Stimulated activated effector memory CD8-positive, alpha-beta T cell treated with anti-CD3 and anti-CD28 coated beads, Interleukin-12 subunit alpha, Interleukin-12 subunit beta, amount 100 ng/mL, for 72 hours (primary cell): ENCODE data around the gene NEURL3.

Experiments used
- ATAC-seq: fragments of 150-1000 bp; cut with Tn5 transposase; 2 replicates; pipeline ENCODE4 v1.10.0; 2021
- DNase-seq, 2 donors: peaks; one replicate each; pipeline ENCODE4 v3.0.0; 2021 to 2022; ENCODE audit warnings: low spot score in 2 of 2
- H3K27ac Mint-ChIP-seq: one replicate; pipeline ENCODE4 v1.8.0; 2022; ENCODE audit warnings: mild to moderate bottlenecking, mixed read lengths
- H3K36me3 Mint-ChIP-seq: one replicate; pipeline ENCODE4 v1.8.0; 2022; ENCODE audit warnings: mild to moderate bottlenecking, mixed read lengths
- H3K4me1 Mint-ChIP-seq: one replicate; pipeline ENCODE4 v1.8.0; 2022; ENCODE audit warnings: mixed read lengths
- H3K4me3 Mint-ChIP-seq: one replicate; pipeline ENCODE4 v1.8.0; 2022; ENCODE audit warnings: mild to moderate bottlenecking, mixed read lengths
- H3K9me3 Mint-ChIP-seq: one replicate; pipeline ENCODE4 v1.8.0; 2022; ENCODE audit warnings: mixed read lengths

The NEURL3 gene

DNA sequence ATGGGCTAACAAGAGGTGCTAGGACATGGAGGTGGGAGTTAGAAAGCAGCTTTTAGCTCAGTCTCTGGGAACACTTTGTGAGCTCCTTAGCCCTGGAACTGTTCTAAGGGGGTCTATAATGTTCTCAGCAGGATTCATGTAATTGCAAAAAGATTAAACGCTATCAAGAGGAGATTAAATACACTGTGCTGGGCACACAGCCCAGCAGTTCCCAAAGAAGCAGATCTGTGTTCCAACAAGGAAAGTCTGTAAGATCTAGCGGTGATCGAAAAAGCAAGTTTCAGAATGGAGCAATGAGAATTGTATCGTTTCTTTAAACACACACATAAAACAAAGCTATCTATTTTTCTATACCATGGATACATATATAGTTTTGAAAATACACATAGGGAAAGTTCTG lies 29.0 kb upstream of the NEURL3 start:
- Mint-ChIP-seq H3K27ac (peak overlapping the region; percentile 34), H3K4me1 (peaks cover 79% of the 10 kb centered on the region), H3K4me3 (no peak overlapping the region)

DNA sequence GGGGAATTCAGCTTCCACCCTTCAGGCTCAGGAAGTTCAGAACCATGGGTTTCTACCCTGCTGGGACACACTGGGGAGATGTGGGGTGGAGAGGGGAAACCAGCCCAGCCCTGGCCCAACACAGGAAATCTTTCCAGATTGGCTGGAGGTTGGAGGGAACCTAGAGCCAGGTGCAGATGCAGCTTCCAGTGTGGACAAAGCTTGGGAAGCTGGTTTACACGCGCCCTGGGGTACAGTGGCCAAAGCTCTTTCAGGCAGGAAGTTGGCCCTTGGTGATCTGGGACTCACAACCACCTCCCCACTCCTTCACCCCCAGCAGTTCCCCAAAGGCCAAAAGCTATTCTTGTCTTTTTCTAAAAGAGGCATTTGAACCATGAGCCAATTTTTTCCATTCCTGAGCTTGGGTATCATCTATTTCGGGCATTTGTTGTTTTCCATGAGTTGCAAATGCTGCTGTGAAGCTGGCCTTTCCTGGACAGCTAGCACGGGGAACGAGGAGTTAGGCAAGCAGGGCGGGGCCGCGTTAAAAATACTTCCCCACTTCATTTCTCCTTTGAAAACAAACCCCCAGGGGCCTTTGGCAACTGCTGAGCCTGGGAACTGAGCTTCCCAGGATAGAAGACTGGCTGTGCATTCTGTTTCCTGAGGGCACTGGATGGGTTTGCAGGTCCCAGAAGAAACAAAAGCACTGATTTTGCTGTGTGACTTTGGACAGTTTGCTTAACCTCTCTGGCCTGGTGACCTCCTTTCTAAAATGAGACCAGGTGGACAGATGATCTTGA lies 28.3 kb upstream of the NEURL3 start:
- Mint-ChIP-seq H3K27ac (peak overlapping the region; percentile 34), H3K36me3 (peaks cover 36% of the 10 kb centered on the region), H3K9me3 (no peaks in the 10 kb centered on the region), H3K4me3 (no peak overlapping the region), H3K4me1 (peaks cover 79% of the 10 kb centered on the region)
- no peak for DNase-seq
- ATAC-seq = no peak

More for the DNA sequence above, 29.0 kb upstream of the NEURL3 start:
- ATAC-seq (no peak), DNase-seq (no peak)
- peaks cover 37% of the 10 kb centered on the region for H3K36me3 Mint-ChIP-seq
- no peaks in the 10 kb centered on the region for H3K9me3 Mint-ChIP-seq

DNA sequence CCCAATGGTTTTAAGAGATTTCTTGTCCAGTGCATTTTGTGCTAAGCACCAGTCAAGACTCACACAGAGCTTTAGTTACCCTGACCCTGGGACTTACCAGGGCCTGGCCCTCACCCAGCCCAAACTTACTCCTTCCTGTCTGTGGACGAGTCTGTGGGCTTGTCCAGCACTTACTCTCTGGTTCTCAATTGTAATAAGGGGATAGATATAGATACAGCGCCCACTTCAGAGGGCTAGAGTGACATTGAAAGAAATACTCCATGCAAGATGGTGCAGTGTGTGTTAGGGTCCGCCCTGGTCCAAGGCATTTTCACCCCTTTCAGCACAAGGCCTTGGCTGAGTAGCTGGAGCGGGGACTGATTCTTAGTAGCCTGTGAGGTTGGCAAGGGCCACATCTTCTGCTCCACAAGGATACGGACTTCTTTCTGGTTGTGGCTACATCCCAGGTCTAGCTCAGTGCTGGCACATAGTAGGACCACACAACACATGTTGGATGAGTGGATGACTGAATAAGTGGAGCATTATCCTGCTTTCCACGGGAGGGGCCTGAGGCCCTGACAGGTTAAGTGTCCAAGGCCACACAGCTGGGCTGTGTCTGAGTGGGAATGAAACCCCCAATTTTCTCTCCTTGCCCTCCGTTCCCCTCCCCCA lies 27.6 kb upstream of the NEURL3 start:
- Mint-ChIP-seq H3K4me3 (peak overlapping the region; percentile 74), H3K36me3 (peaks cover 36% of the 10 kb centered on the region)
- ATAC-seq = no peak

DNA sequence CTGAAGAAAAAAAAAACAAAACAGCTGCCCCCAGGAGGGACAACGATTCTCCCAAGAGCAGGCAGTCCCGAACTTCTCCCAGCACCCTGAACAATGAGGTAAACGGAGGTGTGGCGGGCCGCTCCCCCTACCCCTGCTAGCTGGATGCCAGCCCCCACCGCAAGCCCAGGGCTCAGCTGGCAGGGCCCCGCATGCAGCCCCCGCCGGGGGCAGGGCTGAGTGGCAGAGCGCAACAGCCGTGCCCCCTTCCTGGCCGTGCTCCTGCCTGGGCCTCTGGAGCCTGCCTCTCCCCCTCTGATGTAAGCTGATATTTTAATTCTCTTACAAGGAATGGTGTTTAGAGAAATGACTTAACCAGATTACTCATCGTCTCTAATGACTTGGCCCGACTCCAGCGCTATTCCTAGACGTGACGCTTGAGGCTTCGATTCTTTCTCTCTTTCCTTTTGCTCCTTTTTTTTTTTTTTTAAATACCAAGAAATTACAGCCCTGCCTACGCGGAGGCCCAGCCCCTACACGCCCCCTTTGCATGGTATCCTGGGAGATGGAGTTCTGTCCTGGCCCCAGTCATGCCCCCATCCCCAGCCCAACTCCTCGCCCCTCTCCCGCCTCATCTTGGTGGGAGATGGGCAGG lies 26.8 kb upstream of the NEURL3 start:
- peak; percentile 56 to 87 for DNase-seq
- Mint-ChIP-seq H3K4me3 (peak overlapping the region; percentile 74), H3K27ac (peak overlapping the region; percentile 90), H3K36me3 (peaks cover 30% of the 10 kb centered on the region), H3K9me3 (no peaks in the 10 kb centered on the region), H3K4me1 (peaks cover 86% of the 10 kb centered on the region)
- ATAC-seq = peak; percentile 43

More for the DNA sequence above, 27.6 kb upstream of the NEURL3 start:
- peaks cover 84% of the 10 kb centered on the region for H3K4me1 Mint-ChIP-seq
- peak in 1 of 2 donors; percentile 57 for DNase-seq
- H3K9me3 Mint-ChIP-seq = no peaks in the 10 kb centered on the region
- peak overlapping the region; percentile 90 for H3K27ac Mint-ChIP-seq

DNA sequence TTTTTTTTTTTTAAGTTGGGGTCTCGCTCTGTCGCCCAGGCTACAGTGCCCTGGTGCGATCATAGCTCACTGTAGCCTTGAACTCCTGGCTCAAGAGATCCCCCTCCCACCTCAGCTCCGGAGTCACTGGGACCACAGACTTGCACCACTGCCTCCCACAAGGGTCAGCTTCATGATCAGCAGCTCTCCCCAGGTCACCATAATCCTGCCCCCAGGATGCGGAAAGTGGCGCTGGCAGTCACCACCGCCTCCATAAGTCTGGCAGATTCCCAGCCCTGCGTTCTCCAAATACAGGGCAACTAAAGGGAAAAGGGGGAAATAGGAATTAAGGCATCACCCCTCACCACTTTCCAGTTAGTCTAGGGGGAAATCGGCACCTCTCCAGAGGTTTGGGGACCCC lies 26.2 kb upstream of the NEURL3 start:
- Mint-ChIP-seq H3K9me3 (no peaks in the 10 kb centered on the region), H3K36me3 (peaks cover 27% of the 10 kb centered on the region), H3K27ac (peak overlapping the region; percentile 90), H3K4me3 (peak overlapping the region; percentile 74), H3K4me1 (peaks cover 92% of the 10 kb centered on the region)
- DNase-seq (no peak), ATAC-seq (no peak)

DNA sequence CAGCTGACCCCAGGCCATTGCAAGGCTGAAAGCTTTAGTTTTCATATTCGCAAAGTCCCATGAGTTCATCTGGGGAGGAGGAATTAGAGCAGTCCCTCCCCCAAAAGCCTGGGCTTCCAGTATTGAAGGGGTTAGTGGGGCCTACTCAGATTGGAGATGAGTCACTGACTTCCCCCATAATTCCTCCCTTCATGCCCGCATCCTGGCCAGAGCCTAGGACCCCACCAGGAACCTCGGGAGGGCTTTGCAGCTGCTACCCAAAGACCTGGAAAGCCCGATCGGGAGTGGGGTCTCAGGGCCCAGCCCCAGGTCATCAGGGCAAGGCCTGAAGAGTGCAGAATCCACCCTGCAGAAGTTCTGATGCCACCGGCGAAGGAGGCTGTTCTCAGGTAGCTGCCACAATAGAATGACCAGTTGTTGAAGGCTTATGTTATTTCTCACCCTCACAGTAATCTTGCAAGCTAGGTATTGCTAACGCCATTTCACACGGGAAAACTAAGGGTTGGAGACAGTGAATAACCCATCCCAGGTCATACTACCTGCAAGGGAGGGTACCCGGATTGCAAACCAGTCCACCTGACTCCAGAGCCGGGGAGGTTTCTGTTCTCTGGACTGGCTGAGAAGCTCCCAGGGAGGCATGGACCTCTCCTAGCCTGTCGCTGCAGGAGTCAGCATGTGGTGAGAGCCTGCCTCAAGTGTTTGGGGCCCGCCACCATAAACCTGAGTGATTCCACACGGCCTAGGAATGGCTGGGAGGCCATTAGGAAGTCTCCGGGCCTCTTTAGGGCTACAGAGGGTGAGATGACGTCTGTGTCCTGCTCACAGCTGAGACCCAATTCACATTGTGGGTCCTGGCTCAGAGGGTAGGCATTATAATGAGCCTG lies 25.6 kb upstream of the NEURL3 start:
- DNase-seq (peak in 1 of 2 donors; percentile 80), ATAC-seq (peak; percentile 1)
- Mint-ChIP-seq H3K36me3 (peaks cover 27% of the 10 kb centered on the region), H3K27ac (peak overlapping the region; percentile 90), H3K4me3 (peak overlapping the region; percentile 74), H3K4me1 (peaks cover 90% of the 10 kb centered on the region), H3K9me3 (no peaks in the 10 kb centered on the region)

DNA sequence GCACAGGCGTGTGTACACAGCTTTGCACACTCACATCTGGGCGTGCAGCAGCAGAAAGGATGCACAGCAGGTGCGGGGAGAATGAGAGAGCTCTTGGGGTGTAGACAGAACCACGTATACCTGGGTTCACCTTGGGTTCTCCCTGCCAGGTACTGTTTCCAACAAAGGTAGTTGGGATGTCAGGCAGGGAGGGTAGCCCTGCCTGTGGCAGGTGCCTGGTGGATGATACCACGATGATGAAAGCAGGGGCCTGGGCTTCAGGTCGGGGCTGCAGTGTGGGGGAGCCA lies 24.9 kb upstream of the NEURL3 start:
- DNase-seq (peak in 1 of 2 donors; percentile 57), ATAC-seq (no peak)
- no peaks in the 10 kb centered on the region for H3K9me3 Mint-ChIP-seq
- H3K4me1 Mint-ChIP-seq = peaks cover 90% of the 10 kb centered on the region
- H3K36me3 Mint-ChIP-seq = peaks cover 27% of the 10 kb centered on the region
- peak overlapping the region; percentile 90 for H3K27ac Mint-ChIP-seq
- peak overlapping the region; percentile 74 for H3K4me3 Mint-ChIP-seq

DNA sequence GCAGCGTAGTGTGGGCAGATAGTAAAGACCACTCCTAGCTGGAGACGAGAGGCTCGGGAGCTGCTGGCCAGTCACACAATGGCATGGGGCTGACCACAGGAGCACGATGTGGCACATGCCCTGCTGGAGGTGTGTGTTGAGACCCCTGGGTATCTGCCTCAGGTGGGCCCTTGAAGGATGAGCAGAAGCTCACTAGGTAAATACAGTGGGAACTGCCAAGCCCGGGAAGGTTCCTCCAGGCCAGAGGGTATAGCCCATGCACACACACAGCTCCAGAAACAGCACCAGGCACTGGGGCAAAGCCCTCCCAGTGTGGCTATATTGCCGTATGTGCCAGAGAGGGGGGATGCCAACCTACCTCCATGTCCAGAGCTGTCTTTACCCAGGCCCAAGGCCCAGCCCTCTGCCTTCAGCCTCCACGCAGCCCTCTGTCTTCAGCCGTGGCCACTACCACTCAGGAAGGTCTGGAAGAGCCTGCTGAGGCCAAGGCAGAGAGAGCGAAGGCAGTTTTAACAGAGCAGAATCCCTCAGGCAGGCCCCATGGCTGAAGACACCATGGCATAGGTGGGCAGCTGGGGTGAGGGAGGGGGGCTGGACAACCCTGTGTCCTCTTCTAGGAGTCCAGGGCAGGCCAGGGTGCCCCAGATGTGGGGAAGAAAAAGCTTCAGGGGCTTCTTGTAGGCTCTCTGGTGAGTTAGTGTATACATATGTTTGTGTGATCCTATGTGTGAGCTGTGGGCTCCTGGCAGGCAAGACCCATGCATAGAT lies 24.4 kb upstream of the NEURL3 start:
- ATAC-seq (no peak), DNase-seq (no peak)
- Mint-ChIP-seq H3K4me3 (peak overlapping the region; percentile 74), H3K27ac (peak overlapping the region; percentile 90), H3K36me3 (peaks cover 27% of the 10 kb centered on the region), H3K4me1 (peaks cover 92% of the 10 kb centered on the region), H3K9me3 (no peaks in the 10 kb centered on the region)

DNA sequence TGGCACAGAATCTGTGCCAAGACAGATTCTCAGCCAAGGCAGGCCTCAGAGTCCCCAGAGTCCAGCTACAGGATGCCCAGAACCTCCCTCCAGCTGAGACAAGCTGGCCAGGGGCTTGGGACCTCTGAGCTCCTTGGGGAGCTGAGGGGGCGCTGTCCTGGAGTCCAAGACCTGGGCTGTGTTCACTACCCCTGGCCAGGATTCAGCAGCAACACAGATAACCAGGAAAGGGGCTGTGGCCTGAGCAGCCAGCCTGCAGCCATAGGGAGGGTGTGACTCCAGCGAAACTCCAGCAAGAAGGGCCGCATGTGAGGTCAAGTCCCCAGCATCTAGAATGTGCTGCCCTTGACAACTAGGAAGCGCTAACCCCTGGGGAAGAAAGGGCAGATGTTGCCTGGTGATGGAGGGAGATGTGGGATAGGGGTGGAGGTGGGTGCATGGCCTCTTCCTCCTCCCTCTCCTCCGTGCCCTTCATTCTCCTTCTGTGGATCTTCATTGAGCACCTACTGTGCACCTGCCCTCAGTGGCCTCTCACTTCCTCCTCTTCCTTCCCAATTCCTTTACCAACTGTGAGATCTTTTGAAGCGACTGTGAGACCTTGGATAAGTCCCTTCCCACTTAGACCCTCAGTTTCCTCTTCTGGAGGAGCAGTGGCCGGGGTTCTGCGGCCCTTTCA lies 23.7 kb upstream of the NEURL3 start:
- Mint-ChIP-seq H3K36me3 (peaks cover 27% of the 10 kb centered on the region), H3K4me1 (peaks cover 92% of the 10 kb centered on the region), H3K4me3 (peak overlapping the region; percentile 74), H3K9me3 (no peaks in the 10 kb centered on the region), H3K27ac (peak overlapping the region; percentile 90)
- ATAC-seq = no peak
- DNase-seq = peak in 1 of 2 donors; percentile 66

DNA sequence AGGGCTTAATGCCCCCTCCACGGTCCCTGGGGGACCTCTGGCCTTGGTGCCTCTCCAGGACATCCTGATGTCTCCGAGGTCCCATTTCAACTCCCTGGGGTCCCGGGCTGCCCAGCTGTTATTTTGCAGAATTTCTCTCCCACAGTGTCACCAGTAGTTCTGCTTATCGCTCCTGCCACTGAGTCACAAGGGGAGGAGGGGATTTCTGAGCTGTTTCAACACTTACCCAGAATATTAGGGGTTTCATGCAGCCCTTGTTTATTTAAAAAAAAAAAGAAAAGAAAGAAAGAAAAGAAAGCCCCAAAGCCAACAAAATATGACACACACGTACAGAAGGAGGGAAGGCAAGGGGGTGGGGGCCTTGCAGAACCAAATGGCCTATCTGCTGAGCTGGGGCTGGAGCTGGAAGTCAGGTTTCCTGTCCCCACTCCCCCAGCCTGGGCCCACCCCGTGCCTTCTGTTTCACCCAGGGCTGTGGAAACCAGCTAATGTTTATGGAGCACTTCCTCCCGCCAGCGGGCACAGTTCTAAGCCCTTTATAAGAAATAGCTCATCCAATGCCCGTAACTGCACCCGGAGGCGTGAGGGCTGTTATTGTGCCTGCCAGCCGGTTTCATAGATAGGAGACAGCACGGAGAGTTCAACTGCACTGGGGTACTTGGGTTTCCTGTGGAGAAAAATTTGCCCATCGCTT lies 23.0 kb upstream of the NEURL3 start:
- H3K4me3 Mint-ChIP-seq = peak overlapping the region; percentile 74
- H3K27ac Mint-ChIP-seq = peak overlapping the region; percentile 90
- H3K4me1 Mint-ChIP-seq = peaks cover 92% of the 10 kb centered on the region
- DNase-seq = peak; percentile 58 to 89
- peaks cover 27% of the 10 kb centered on the region for H3K36me3 Mint-ChIP-seq
- peak; percentile 65 for ATAC-seq
- no peaks in the 10 kb centered on the region for H3K9me3 Mint-ChIP-seq

DNA sequence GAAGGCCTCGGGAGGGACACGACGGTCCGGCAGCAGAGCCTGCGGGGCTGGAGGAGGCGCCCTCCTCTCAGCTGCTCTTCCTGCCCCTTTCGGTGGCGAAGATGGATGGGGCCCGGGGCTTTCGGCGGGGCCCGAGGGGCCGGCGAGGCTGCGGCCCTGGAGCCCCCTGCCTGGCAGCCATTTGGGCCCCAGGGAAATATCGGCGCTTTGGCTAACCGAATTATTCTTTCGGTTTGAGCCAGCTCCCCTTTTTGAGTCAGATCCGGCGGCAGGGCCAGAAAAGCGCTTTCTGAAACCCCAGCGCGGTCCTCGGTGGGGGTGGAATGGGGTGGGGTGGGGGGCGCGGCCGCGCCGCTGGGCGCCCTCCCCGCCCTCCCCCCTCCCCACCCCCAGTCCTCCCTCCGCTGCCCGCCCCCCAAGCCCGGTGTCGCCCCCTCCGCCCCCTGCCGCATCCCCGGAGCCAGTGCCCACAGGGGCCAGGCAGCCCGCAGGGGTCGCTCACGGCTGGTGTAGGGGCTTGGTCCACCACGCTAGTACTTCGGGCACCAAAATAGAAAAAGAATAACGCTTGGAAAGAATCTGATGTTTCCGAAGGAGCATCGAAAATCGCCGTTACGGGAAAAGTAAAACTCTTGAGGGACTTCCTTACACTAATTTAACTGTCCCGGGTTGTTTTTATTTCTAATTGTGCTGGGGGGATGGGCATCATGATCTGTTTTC lies 22.3 kb upstream of the NEURL3 start:
- H3K36me3 Mint-ChIP-seq = peaks cover 26% of the 10 kb centered on the region
- no peaks in the 10 kb centered on the region for H3K9me3 Mint-ChIP-seq
- H3K4me3 Mint-ChIP-seq = peak overlapping the region; percentile 74
- peaks cover 92% of the 10 kb centered on the region for H3K4me1 Mint-ChIP-seq
- peak; percentile 39 for ATAC-seq
- DNase-seq = peak; percentile 64 to 93
- H3K27ac Mint-ChIP-seq = peak overlapping the region; percentile 90

DNA sequence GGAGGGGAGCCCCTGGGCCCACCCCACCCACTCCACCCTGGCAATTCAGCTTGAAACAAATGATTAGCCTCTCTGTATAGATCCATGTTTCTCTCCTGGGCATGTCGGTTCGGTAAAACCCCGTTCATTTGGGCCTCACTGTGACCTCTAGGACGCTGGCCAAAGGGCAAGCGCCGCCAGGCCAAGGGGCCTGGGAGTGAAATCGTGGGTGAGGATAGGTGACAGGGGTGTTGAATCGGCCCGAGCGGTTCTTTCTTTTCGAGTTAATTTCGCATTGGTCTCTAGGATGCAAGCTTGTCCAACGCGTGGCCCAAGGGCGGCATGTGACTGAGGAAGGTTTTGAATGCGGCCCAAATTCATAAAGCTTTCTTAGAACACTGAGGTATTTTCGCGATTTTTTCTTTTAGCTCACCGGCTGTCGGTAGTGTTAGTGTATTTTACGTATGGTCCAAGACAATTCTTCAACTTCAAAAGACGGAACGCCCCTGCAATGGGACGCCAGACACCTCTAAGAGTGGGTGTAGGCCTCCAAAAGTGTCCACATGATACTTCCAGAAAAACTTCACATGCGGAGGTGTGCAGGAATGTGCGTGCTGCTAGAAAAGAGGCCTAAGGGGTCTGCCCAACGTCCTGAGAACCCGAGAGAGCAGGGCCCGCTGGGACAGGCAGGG lies 21.6 kb upstream of the NEURL3 start:
- Mint-ChIP-seq H3K9me3 (no peaks in the 10 kb centered on the region), H3K36me3 (peaks cover 20% of the 10 kb centered on the region), H3K4me3 (peak overlapping the region; percentile 74), H3K27ac (peak overlapping the region; percentile 90), H3K4me1 (peaks cover 91% of the 10 kb centered on the region)
- ATAC-seq (no peak), DNase-seq (no peak)
